GM23338 (cell line): Measurements from ENCODE around the gene OBSCN. TPM values are rescaled to one million over a fixed set of nuclear protein-coding genes. Genes with fewer than 3 reads are reported as not detected.

ENCODE experiments used
- ATAC-seq: fragments of 200-7000 bp; cut with Tn5 transposase; 3 replicates; pipeline ENCODE4 v1.9.1; 2020
- DNase-seq: peaks from one replicate; pipeline ENCODE4 v3.0.0-alpha.2; 2015; ENCODE audit warnings: low spot score
- H2AFZ ChIP-seq: fragments of 200-600 bp; sonication (generic); 2 replicates; pipeline ENCODE4 v1.8.0; 2016; ENCODE audit warnings: antibody characterized with exemption, mild to moderate bottlenecking, moderate library complexity
- H3F3A ChIP-seq: fragments of 200-600 bp; sonication (generic); replicated peaks from 2 replicates; pipeline ENCODE4 v1.8.0; 2017; ENCODE audit warnings: antibody characterized with exemption, mixed run types, low read depth
- H3K27ac ChIP-seq: fragments of 200-600 bp; sonication (generic); 2 replicates; pipeline ENCODE4 v1.6.1; 2016; ENCODE audit warnings: low read depth
- H3K27me3 ChIP-seq: fragments of 200-600 bp; sonication (generic); 2 replicates; pipeline ENCODE4 v1.8.0; 2016; ENCODE audit warnings: mild to moderate bottlenecking, mixed run types, moderate library complexity; ENCODE audit not compliant: insufficient read depth
- H3K36me3 ChIP-seq: fragments of 200-600 bp; sonication (generic); 2 replicates; pipeline ENCODE4 v1.8.0; 2016; ENCODE audit warnings: mild to moderate bottlenecking; ENCODE audit not compliant: insufficient read depth
- H3K4me1 ChIP-seq: fragments of 200-600 bp; sonication (generic); 2 replicates; pipeline ENCODE4 v1.8.0; 2016; ENCODE audit warnings: mild to moderate bottlenecking, moderate library complexity; ENCODE audit not compliant: insufficient read depth
- H3K4me2 ChIP-seq: fragments of 200-600 bp; sonication (generic); 2 replicates; pipeline ENCODE4 v1.7.1; 2017; ENCODE audit warnings: mixed run types
- H3K4me3 ChIP-seq: fragments of 200-600 bp; sonication (generic); 2 replicates; pipeline ENCODE4 v1.6.1; 2016; ENCODE audit warnings: mixed run types
- H3K79me2 ChIP-seq: fragments of 200-600 bp; sonication (generic); replicated peaks from 2 replicates; pipeline ENCODE4 v1.8.0; 2017; ENCODE audit warnings: mild to moderate bottlenecking; ENCODE audit not compliant: insufficient read depth
- H3K9me2 ChIP-seq: fragments of 200-600 bp; sonication (generic); 2 replicates; pipeline ENCODE4 v1.8.0; 2017; ENCODE audit not compliant: insufficient read depth
- H4K20me1 ChIP-seq: fragments of 200-600 bp; sonication (generic); replicated peaks from 2 replicates; pipeline ENCODE4 v1.8.0; 2017; ENCODE audit warnings: mild to moderate bottlenecking; ENCODE audit not compliant: insufficient read depth
- H3K27ac Mint-ChIP-seq: 2 replicates; pipeline ENCODE4 v1.8.0; 2020; ENCODE audit warnings: inconsistent platforms, mild to moderate bottlenecking, moderate library complexity, mixed read lengths
- H3K27me3 Mint-ChIP-seq: 3 replicates; pipeline ENCODE4 v1.8.0; 2022; ENCODE audit warnings: low read depth, mild to moderate bottlenecking, moderate library complexity, mixed read lengths, inconsistent platforms; ENCODE audit not compliant: insufficient read depth, poor library complexity
- H3K36me3 Mint-ChIP-seq: 3 replicates; pipeline ENCODE4 v1.8.0; 2021; ENCODE audit warnings: low read depth, mild to moderate bottlenecking, inconsistent platforms, moderate library complexity, mixed read lengths
- H3K4me1 Mint-ChIP-seq: 3 replicates; pipeline ENCODE4 v1.8.0; 2020; ENCODE audit warnings: mild to moderate bottlenecking, inconsistent platforms, mixed read lengths
- H3K4me3 Mint-ChIP-seq: 3 replicates; pipeline ENCODE4 v1.8.0; 2021; ENCODE audit warnings: moderate library complexity, mild to moderate bottlenecking, inconsistent platforms, mixed read lengths
- H3K9me3 Mint-ChIP-seq: 3 replicates; pipeline ENCODE4 v1.8.0; 2020; ENCODE audit warnings: moderate library complexity, mild to moderate bottlenecking, inconsistent platforms, mixed read lengths
- CREB1 ChIP-seq: fragments of 250-450 bp; sonication (Bioruptor Pico); IDR thresholded peaks from 2 replicates; pipeline ENCODE4 v1.5.0; 2020; ENCODE audit warnings: low read depth, mild to moderate bottlenecking, moderate library complexity
- CTCF ChIP-seq, 2 experiments: fragments of 200-600 bp in 1 of 2; sonication (generic) in 1 of 2; conservative IDR thresholded peaks; 2 replicates each; pipeline versions ENCODE4 v1.5.1 to v1.6.1; 2016 to 2017; ENCODE audit warnings: antibody characterized with exemption in 2 of 2, low read depth in 2 of 2, mild to moderate bottlenecking in 2 of 2, moderate library complexity in 1 of 2
- ETS1 ChIP-seq: IDR thresholded peaks from 2 replicates; pipeline ENCODE4 v1.6.1; 2016; ENCODE audit warnings: antibody characterized with exemption
- EZH2 ChIP-seq: fragments of 200-600 bp; sonication (generic); IDR thresholded peaks from one replicate; pipeline ENCODE4 v1.8.0; 2017; ENCODE audit warnings: antibody characterized with exemption, mild to moderate bottlenecking, low read depth; ENCODE audit not compliant: unreplicated experiment
- NANOG ChIP-seq: IDR thresholded peaks from 2 replicates; pipeline ENCODE4 v1.6.1; 2016; ENCODE audit warnings: antibody characterized with exemption, borderline replicate concordance
- POLR2AphosphoS5 ChIP-seq: IDR thresholded peaks from 2 replicates; pipeline ENCODE4 v1.6.1; 2016; ENCODE audit warnings: antibody characterized with exemption, low read depth
- REST ChIP-seq: IDR thresholded peaks from one replicate; pipeline ENCODE4 v1.6.1; 2018; ENCODE audit warnings: antibody characterized with exemption; ENCODE audit not compliant: unreplicated experiment
- STAT1 ChIP-seq: IDR thresholded peaks from one replicate; pipeline ENCODE4 v1.6.1; 2016; ENCODE audit warnings: antibody characterized with exemption; ENCODE audit not compliant: unreplicated experiment
- ZNF114 ChIP-seq: fragments of 250-450 bp; sonication (Bioruptor Pico); IDR thresholded peaks from 2 replicates; pipeline ENCODE4 v1.5.0; 2020; ENCODE audit warnings: mild to moderate bottlenecking, moderate library complexity
- polyA plus RNA-seq: library from polyadenylated mRNA; unstranded; fragments of >200 nt; fragmentation: Nextera tagmentation; extraction: Ambion mirVana; gene quantifications from 2 replicates; pipeline ENCODE4 v1.2.1, GENCODE V29; 2016
- total RNA-seq: library from RNA; depleted of rRNA; stranded (reverse); fragments of >200 nt; shearing (Covaris generic); gene quantifications from 2 replicates; pipeline ENCODE4 v1.2.3, GENCODE V29; 2014

The OBSCN gene
- total and polyA plus RNA-seq, 2 experiments from 2014 or later = 8.4 to 38.5 TPM

- H3K27ac ChIP-seq = no peak overlapping the region
- TF ChIP-seq ZNF114 (no peak), CREB1 (CRISPR knock-in tag) (no peak), POLR2AphosphoS5 (no peak), STAT1 (no peak), ETS1 (no peak), REST (no peak)
- H3K79me2 ChIP-seq = no peaks in the 10 kb centered on the region
- H3K27me3 ChIP-seq = no peaks in the 10 kb centered on the region
- no peaks in the 10 kb centered on the region for H3K4me1 ChIP-seq
- H3K4me3 ChIP-seq = no peak overlapping the region
- H3K36me3 ChIP-seq = peaks cover 40% of the 10 kb centered on the region
- Mint-ChIP-seq H3K36me3 (peaks cover 88% of the 10 kb centered on the region), H3K9me3 (peaks cover 45% of the 10 kb centered on the region), H3K27ac (no peak overlapping the region), H3K27me3 (peaks cover 7% of the 10 kb centered on the region), H3K4me1 (no peaks in the 10 kb centered on the region), H3K4me3 (no peak overlapping the region)
- H3F3A ChIP-seq = no peaks in the 10 kb centered on the region
- H4K20me1 ChIP-seq = no peaks in the 10 kb centered on the region
- ATAC-seq = no peak
- H3K9me2 ChIP-seq = no peaks in the 10 kb centered on the region; the same call in 1 of the 2 replicates
- no peak for DNase-seq
- no peak overlapping the region for H3K4me2 ChIP-seq
- no peak overlapping the region for H2AFZ ChIP-seq
These were observed 32.8 kb downstream of the OBSCN start for GRCh38 chr1:228240411-228241240.

GRCh38 chr1:228241259-228241658 is 33.4 kb downstream of the OBSCN start:
- no peaks in the 10 kb centered on the region for H3F3A ChIP-seq
- Mint-ChIP-seq H3K9me3 (peaks cover 45% of the 10 kb centered on the region), H3K4me1 (no peaks in the 10 kb centered on the region)

More at GRCh38 chr1:228241259-228241658, 33.4 kb downstream of the OBSCN start:
- H3K27ac Mint-ChIP-seq = no peak overlapping the region
- H4K20me1 ChIP-seq = no peaks in the 10 kb centered on the region
- H3K36me3 Mint-ChIP-seq = peaks cover 95% of the 10 kb centered on the region
- H3K4me3 Mint-ChIP-seq = no peak overlapping the region
- no peaks in the 10 kb centered on the region for H3K4me1 ChIP-seq
- no peak overlapping the region for H2AFZ ChIP-seq
- H3K27me3 ChIP-seq = no peaks in the 10 kb centered on the region
- no peak overlapping the region for H3K4me3 ChIP-seq
- no peak overlapping the region for H3K4me2 ChIP-seq
- TF ChIP-seq STAT1 (no peak), REST (no peak), EZH2 (no peak), ETS1 (no peak), CREB1 (CRISPR knock-in tag) (no peak), NANOG (no peak), POLR2AphosphoS5 (no peak), ZNF114 (no peak), CTCF (conservative IDR thresholded peaks at IDR 0.05; ENCODE audit: low read depth in 2 of 2) (no peak)
- DNase-seq (no peak), ATAC-seq (no peak)
- peaks cover 7% of the 10 kb centered on the region for H3K27me3 Mint-ChIP-seq
- H3K36me3 ChIP-seq = peaks cover 40% of the 10 kb centered on the region
- H3K79me2 ChIP-seq = no peaks in the 10 kb centered on the region
- H3K9me2 ChIP-seq = no peaks in the 10 kb centered on the region; the same call in 1 of the 2 replicates
- H3K27ac ChIP-seq = no peak overlapping the region
